ENCODE measurements around the gene SPOUT1.

DNA sequence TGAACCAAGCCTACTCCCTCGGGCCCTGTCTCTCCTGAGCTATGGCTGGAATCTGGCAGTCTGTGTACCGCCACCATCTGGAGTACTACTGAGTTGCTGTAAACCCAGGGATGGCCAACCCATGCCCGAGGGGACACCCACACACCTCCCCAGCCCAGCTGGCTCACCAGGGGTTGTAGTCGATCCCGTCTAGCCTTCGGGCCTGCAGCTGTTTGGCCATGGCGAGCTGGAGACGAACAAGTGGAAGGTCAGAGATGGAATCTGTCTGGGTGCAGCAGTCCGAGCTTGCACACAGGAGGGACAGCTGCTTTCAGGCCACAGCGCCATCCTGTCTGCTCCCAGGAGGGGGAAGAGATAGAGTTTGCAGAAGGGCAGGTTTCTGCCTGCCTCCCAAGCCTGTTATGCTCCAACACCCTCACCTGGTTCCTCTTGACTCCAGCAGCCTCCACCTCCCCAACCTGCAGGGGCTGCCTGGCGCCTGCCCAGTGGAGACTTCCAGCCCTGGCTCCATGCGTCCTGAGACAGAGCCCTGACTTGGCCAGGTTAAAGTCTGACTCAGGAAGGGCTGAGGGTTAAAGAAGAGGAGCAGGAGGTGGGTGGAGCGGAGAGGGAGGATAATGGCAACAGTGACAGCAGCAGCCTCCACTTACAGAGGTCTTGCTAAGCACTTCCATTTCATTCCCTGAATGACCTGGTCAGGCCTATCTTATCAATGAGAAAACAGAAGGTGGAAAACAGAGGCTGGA, 15.8 kb upstream of the SPOUT1 start:
- TF ChIP-seq, protein P1, sequence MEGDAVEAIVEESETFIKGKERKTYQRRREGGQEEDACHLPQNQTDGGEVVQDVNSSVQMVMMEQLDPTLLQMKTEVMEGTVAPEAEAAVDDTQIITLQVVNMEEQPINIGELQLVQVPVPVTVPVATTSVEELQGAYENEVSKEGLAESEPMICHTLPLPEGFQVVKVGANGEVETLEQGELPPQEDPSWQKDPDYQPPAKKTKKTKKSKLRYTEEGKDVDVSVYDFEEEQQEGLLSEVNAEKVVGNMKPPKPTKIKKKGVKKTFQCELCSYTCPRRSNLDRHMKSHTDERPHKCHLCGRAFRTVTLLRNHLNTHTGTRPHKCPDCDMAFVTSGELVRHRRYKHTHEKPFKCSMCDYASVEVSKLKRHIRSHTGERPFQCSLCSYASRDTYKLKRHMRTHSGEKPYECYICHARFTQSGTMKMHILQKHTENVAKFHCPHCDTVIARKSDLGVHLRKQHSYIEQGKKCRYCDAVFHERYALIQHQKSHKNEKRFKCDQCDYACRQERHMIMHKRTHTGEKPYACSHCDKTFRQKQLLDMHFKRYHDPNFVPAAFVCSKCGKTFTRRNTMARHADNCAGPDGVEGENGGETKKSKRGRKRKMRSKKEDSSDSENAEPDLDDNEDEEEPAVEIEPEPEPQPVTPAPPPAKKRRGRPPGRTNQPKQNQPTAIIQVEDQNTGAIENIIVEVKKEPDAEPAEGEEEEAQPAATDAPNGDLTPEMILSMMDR (IDR thresholded peaks at IDR 0.05) = peak in 4 of 6 experiments; percentile 15 to 55 (median 21)
- no peak for TF ChIP-seq POLR2A (IDR thresholded peaks at IDR 0.05)
